Head of caudate nucleus (tissue), 42 donors: ENCODE measurements around the gene UBIAD1.
A peak's percentile ranks its signal among the peaks of the same experiment; 100 is the strongest.
"Not testable (repeated sequence)": the region's sequence is repeated elsewhere in the genome, so short reads cannot be mapped to it uniquely, and the experiment has no call there.

ENCODE experiments used
- DNase-seq, 42 donors: peaks; one replicate each; pipeline versions ENCODE4 v3.0.0 to v3.0.0-alpha.2; 2020 to 2021; ENCODE audit warnings: mixed read lengths in 7 of 42
- intact Hi-C: fragments of 100-400 bp; cut with DNase I; formaldehyde crosslinking; loops from one replicate; pipeline ENCODE4 v1.15.0; 2022

The UBIAD1 gene

GRCh38 chr1:11272832-11273594 lies at the start of gene UBIAD1:
UBIAD1 (plus strand) TSS chr1:11273198; CDS start chr1:11273532, 334 bp downstream.
- DNase-seq: peak; percentile 61 to 96 (median 89)
- intact Hi-C loops: no loop called here

GRCh38 chr1:11227106-11228077 lies 45.6 kb upstream of the UBIAD1 start:
- no peak for DNase-seq
- intact Hi-C loops: no loop called here

- intact Hi-C loops: no loop called here
- DNase-seq: no peak
Measured at GRCh38 chr1:11229203-11229602, 43.8 kb upstream of the UBIAD1 start.

GRCh38 chr1:11233208-11233607 lies 39.8 kb upstream of the UBIAD1 start:
- DNase-seq: no peak
- intact Hi-C loops: no loop called here

GRCh38 chr1:11237356-11237755 lies 35.6 kb upstream of the UBIAD1 start:
- intact Hi-C loops: no loop called here

GRCh38 chr1:11238311-11238710 lies 34.7 kb upstream of the UBIAD1 start:
- intact Hi-C loops: no loop called here
- DNase-seq: no peak

More at GRCh38 chr1:11237356-11237755, 35.6 kb upstream of the UBIAD1 start:
- no peak for DNase-seq

- intact Hi-C loops: no loop called here
- DNase-seq: no peak
Measured at GRCh38 chr1:11245248-11245647, 27.8 kb upstream of the UBIAD1 start.

GRCh38 chr1:11245904-11246719 lies 26.9 kb upstream of the UBIAD1 start:
- intact Hi-C loops: no loop called here
- peak in 1 of 42 donors; percentile 12 for DNase-seq

GRCh38 chr1:11248169-11248568 lies 24.8 kb upstream of the UBIAD1 start:
- intact Hi-C loops: no loop called here

GRCh38 chr1:11252538-11252937 lies 20.5 kb upstream of the UBIAD1 start:
- intact Hi-C loops: no loop called here
- peak in 8 of 42 donors; percentile 8 to 52 (median 28) for DNase-seq

More at GRCh38 chr1:11248169-11248568, 24.8 kb upstream of the UBIAD1 start:
- no peak for DNase-seq

GRCh38 chr1:11253226-11253625 lies 19.8 kb upstream of the UBIAD1 start:
- DNase-seq: no peak
- intact Hi-C loops: no loop called here

- no peak for DNase-seq
- intact Hi-C loops: no loop called here
Measured at GRCh38 chr1:11256299-11256698, 16.7 kb upstream of the UBIAD1 start.

GRCh38 chr1:11262171-11263049 lies 10.6 kb upstream of the UBIAD1 start, which contains the start of gene MTOR:
MTOR (minus strand) TSS chr1:11262551; CDS start chr1:11259409, 3,142 bp downstream.
- intact Hi-C loops: no loop called here
- DNase-seq: peak; percentile 95 to 100 (median 99)

GRCh38 chr1:11266268-11267074 lies 6.5 kb upstream of the UBIAD1 start:
- no peak for DNase-seq
- intact Hi-C loops: no loop called here

- intact Hi-C loops, DNase-seq: not testable (repeated sequence)
Measured at GRCh38 chr1:11267350-11268337, 5.4 kb upstream of the UBIAD1 start.

GRCh38 chr1:11272544-11272831 lies 510 bp upstream of the UBIAD1 start:
- intact Hi-C loops: no loop called here
- DNase-seq: no peak
